ENCODE data around the gene SKP2. TPM values are rescaled to one million over a fixed set of nuclear protein-coding genes. Genes with fewer than 3 reads are reported as not detected.

The SKP2 gene
- total and polyA plus RNA-seq, 2 donors (not counting 3 experiments of a cell fraction or from before 2014, with no cell fraction given): 12.5 to 40.9 TPM

- H3K9me3 ChIP-seq (replicated peaks; ENCODE audit: control insufficient read depth, insufficient read depth, low read length): no peaks in the 10 kb centered on the region
- H3K4me3 ChIP-seq (replicated peaks in 1 of 3; ENCODE audit: insufficient read depth in 1 of 3, low read depth in 1 of 3, low read length in 3 of 3): no peak overlapping the region
- no peaks in the 10 kb centered on the region for H4K20me1 ChIP-seq (replicated peaks; ENCODE audit: control insufficient read depth, extremely low read depth, insufficient read depth, low read length)
- H3K4me1 ChIP-seq (ENCODE audit: control insufficient read depth, extremely low read depth, insufficient read depth, low read length): no peaks in the 10 kb centered on the region
- FAIRE-seq (no peak), DNase-seq (ENCODE audit: low read depth, low spot score) (no peak)
- dilution Hi-C loops (cut with MboI; ENCODE audit: extremely low pct_ligation_motif_present, low sequenced_read_pairs) (no loop called here), intact Hi-C loops (cut with micrococcal nuclease) (no loop called here)
- no peaks in the 10 kb centered on the region for H3K79me2 ChIP-seq (ENCODE audit: control insufficient read depth, insufficient read depth, low read length)
- no peaks in the 10 kb centered on the region for H3K27me3 ChIP-seq (ENCODE audit: control insufficient read depth in 2 of 2, insufficient read depth in 2 of 2, low read length in 2 of 2)
- TF ChIP-seq EZH2 (IDR thresholded peaks at IDR 0.05; ENCODE audit: borderline replicate concordance, low read depth, low read length, severe bottlenecking) (no peak), POLR2A (IDR thresholded peaks at IDR 0.05; ENCODE audit: low read depth, low read length) (no peak), CTCF (IDR thresholded peaks at IDR 0.05; ENCODE audit: extremely low read depth in 1 of 2, insufficient read depth in 1 of 2, low read depth in 1 of 2, low read length in 2 of 2) (no peak), MAX (IDR thresholded peaks at IDR 0.05; ENCODE audit: insufficient read depth, insufficient read length) (no peak), MYC (IDR thresholded peaks at IDR 0.05; ENCODE audit: low read depth, low read length) (no peak)
- H3K9me1 ChIP-seq (replicated peaks; ENCODE audit: control insufficient read depth, extremely low read depth, insufficient read depth, low read length): no peaks in the 10 kb centered on the region
- H3K4me2 ChIP-seq (ENCODE audit: insufficient read depth, low read length): no peak overlapping the region
- ChIA-PET POLR2A (no interaction called here), CTCF (interaction anchor here (1.2 to 2.3 kb wide), 9 partner anchors 10 to 287 kb away, joined by 3 to 7 read pairs (median 4); no protein-coding TSS in a partner anchor)
- no peak overlapping the region for H2AFZ ChIP-seq (ENCODE audit: low read depth, low read length)
- no peaks in the 10 kb centered on the region for H3K36me3 ChIP-seq (ENCODE audit: control insufficient read depth in 2 of 2, extremely low read depth in 1 of 2, insufficient read depth in 2 of 2, low read length in 2 of 2)
- H3K9ac ChIP-seq (replicated peaks; ENCODE audit: extremely low read depth, insufficient read depth, low read length): no peak overlapping the region
- BruUV-seq (replicated peaks): no TSS peak
- no peak overlapping the region for H3K27ac ChIP-seq (ENCODE audit: insufficient read depth, low read depth, low read length)
Observed at GRCh38 chr5:36217988-36218387, 66.1 kb downstream of the SKP2 start.

- dilution Hi-C loops (cut with MboI; ENCODE audit: extremely low pct_ligation_motif_present, low sequenced_read_pairs): no loop called here
- intact Hi-C loops (cut with micrococcal nuclease): no loop called here
- Histone ChIP-seq H3K27ac (ENCODE audit: insufficient read depth, low read depth, low read length) (no peak overlapping the region), H3K9me3 (replicated peaks; ENCODE audit: control insufficient read depth, insufficient read depth, low read length) (no peaks in the 10 kb centered on the region), H3K79me2 (ENCODE audit: control insufficient read depth, insufficient read depth, low read length) (no peaks in the 10 kb centered on the region), H3K9ac (replicated peaks; ENCODE audit: extremely low read depth, insufficient read depth, low read length) (no peak overlapping the region), H4K20me1 (replicated peaks; ENCODE audit: control insufficient read depth, extremely low read depth, insufficient read depth, low read length) (no peaks in the 10 kb centered on the region), H3K36me3 (ENCODE audit: control insufficient read depth in 2 of 2, extremely low read depth in 1 of 2, insufficient read depth in 2 of 2, low read length in 2 of 2) (no peaks in the 10 kb centered on the region), H3K27me3 (ENCODE audit: control insufficient read depth in 2 of 2, insufficient read depth in 2 of 2, low read length in 2 of 2) (no peaks in the 10 kb centered on the region), H3K4me3 (replicated peaks in 1 of 3; ENCODE audit: insufficient read depth in 1 of 3, low read depth in 1 of 3, low read length in 3 of 3) (no peak overlapping the region), H3K4me1 (ENCODE audit: control insufficient read depth, extremely low read depth, insufficient read depth, low read length) (no peaks in the 10 kb centered on the region), H3K9me1 (replicated peaks; ENCODE audit: control insufficient read depth, extremely low read depth, insufficient read depth, low read length) (no peaks in the 10 kb centered on the region), H2AFZ (ENCODE audit: low read depth, low read length) (no peak overlapping the region), H3K4me2 (ENCODE audit: insufficient read depth, low read length) (no peak overlapping the region)
- POLR2A ChIA-PET: no interaction called here
- FAIRE-seq (no peak), DNase-seq (ENCODE audit: low read depth, low spot score) (no peak)
- no TSS peak for BruUV-seq (replicated peaks)
- TF ChIP-seq POLR2A (IDR thresholded peaks at IDR 0.05; ENCODE audit: low read depth, low read length): no peak
- TF ChIP-seq MAX (IDR thresholded peaks at IDR 0.05; ENCODE audit: insufficient read depth, insufficient read length): no peak
- no peak for TF ChIP-seq FOS (IDR thresholded peaks at IDR 0.05; ENCODE audit: borderline replicate concordance, insufficient read depth, low read length)
- no peak for TF ChIP-seq POLR2AphosphoS5 (IDR thresholded peaks at IDR 0.05; ENCODE audit: insufficient read depth, low read depth, low read length)
- TF ChIP-seq EZH2 (IDR thresholded peaks at IDR 0.05; ENCODE audit: borderline replicate concordance, low read depth, low read length, severe bottlenecking): no peak
- no peak for TF ChIP-seq GATA2 (IDR thresholded peaks at IDR 0.05; ENCODE audit: insufficient read depth, insufficient read length, low read depth, low read length)
- TF ChIP-seq CTCF (IDR thresholded peaks at IDR 0.05; ENCODE audit: extremely low read depth in 1 of 2, insufficient read depth in 1 of 2, low read depth in 1 of 2, low read length in 2 of 2): no peak
- no peak for TF ChIP-seq JUN (IDR thresholded peaks at IDR 0.05; ENCODE audit: borderline replicate concordance, insufficient read depth, insufficient read length, low read depth)
- no peak for TF ChIP-seq MYC (IDR thresholded peaks at IDR 0.05; ENCODE audit: low read depth, low read length)
- CTCF ChIA-PET: interaction anchor here (1.0 to 1.5 kb wide), 2 partner anchors 19 to 44 kb away, joined by 3 to 6 read pairs; partner anchors contain the start of gene NADK2
Observed at GRCh38 chr5:36222620-36223019, 70.7 kb downstream of the SKP2 start.

Data from endothelial cell of umbilical vein (primary cell).